K562 (cell line): ENCODE results near the gene RAB5B. TPM values are rescaled to one million over a fixed set of nuclear protein-coding genes. Genes with fewer than 3 reads are reported as not detected.

Experiments used
- ARHGAP35 ChIP-seq: fragments of 450-650 bp; IDR thresholded peaks from 2 replicates; pipeline ENCODE4 v1.6.1; 2018; ENCODE audit not compliant: partially characterized antibody
- BRCA1 ChIP-seq, 2 experiments: fragments of 450-650 bp in 1 of 2; sonication (generic) in 1 of 2; formaldehyde crosslinking in 1 of 2; IDR thresholded peaks; 2 replicates each; pipeline versions ENCODE4 v1.5.0 to v1.6.1; 2017 to 2020; ENCODE audit warnings: mild to moderate bottlenecking in 1 of 2, missing genetic modification reagents in 1 of 2
- CSDE1 ChIP-seq, 2 experiments: fragments of 450-650 bp; IDR thresholded peaks; 2 replicates each; pipeline ENCODE4 v1.6.1; 2016; ENCODE audit warnings: mild to moderate bottlenecking in 1 of 2
- DNMT1 ChIP-seq: fragments of 450-650 bp; IDR thresholded peaks from 2 replicates; pipeline ENCODE4 v1.6.1; 2016; ENCODE audit warnings: antibody characterized with exemption, mild to moderate bottlenecking
- FOXA1 ChIP-seq: fragments of 450-650 bp; IDR thresholded peaks from 2 replicates; pipeline ENCODE4 v1.6.1; 2016; ENCODE audit warnings: mild to moderate bottlenecking, borderline replicate concordance
- HDAC1 ChIP-seq, 2 experiments: fragments of 450-650 bp; IDR thresholded peaks; 2 replicates each; pipeline ENCODE4 v1.6.1; 2016 to 2017; ENCODE audit warnings: inconsistent platforms in 1 of 2, mild to moderate bottlenecking in 1 of 2, moderate library complexity in 1 of 2
- NCOA4 ChIP-seq: fragments of 450-650 bp; IDR thresholded peaks from 2 replicates; pipeline ENCODE4 v1.6.1; 2018; ENCODE audit warnings: mild to moderate bottlenecking; ENCODE audit not compliant: partially characterized antibody
- NCOR1 ChIP-seq: fragments of 450-650 bp; IDR thresholded peaks from 2 replicates; pipeline ENCODE4 v1.6.1; 2016; ENCODE audit warnings: mild to moderate bottlenecking, moderate library complexity
- PBX2 ChIP-seq, 2 experiments: IDR thresholded peaks in 1 of 2; conservative IDR thresholded peaks in 1 of 2; 2 replicates each; pipeline ENCODE4 v1.6.1; 2016; ENCODE audit warnings: low read depth in 2 of 2, mild to moderate bottlenecking in 1 of 2, missing compliant biosample characterization in 1 of 2, missing genetic modification characterization in 1 of 2, moderate library complexity in 1 of 2
- PML ChIP-seq: IDR thresholded peaks from 2 replicates; pipeline ENCODE4 v1.6.1; 2012; ENCODE audit warnings: low read length, inconsistent platforms
- PPARD ChIP-seq: fragments of 250-450 bp; sonication (Bioruptor Pico); IDR thresholded peaks from 2 replicates; pipeline ENCODE4 v1.8.0; 2022; ENCODE audit warnings: inconsistent platforms, mild to moderate bottlenecking, moderate library complexity
- PRDM10 ChIP-seq: fragments of 450-650 bp; IDR thresholded peaks from 2 replicates; pipeline ENCODE4 v1.6.1; 2018; ENCODE audit not compliant: partially characterized antibody
- SMARCA5 ChIP-seq: fragments of 450-650 bp; IDR thresholded peaks from 2 replicates; pipeline ENCODE4 v1.6.1; 2016
- TAF7 ChIP-seq: fragments of 450-650 bp; IDR thresholded peaks from 2 replicates; pipeline ENCODE4 v1.6.1; 2016; ENCODE audit warnings: missing genetic modification characterization, missing compliant biosample characterization
- YY1 ChIP-seq, 3 experiments: IDR thresholded peaks; 2 replicates each; pipeline ENCODE4 v1.6.1; 2011; ENCODE audit warnings: low read length in 2 of 3, mild to moderate bottlenecking in 2 of 3, moderate library complexity in 2 of 3, borderline replicate concordance in 1 of 3, control low read depth in 1 of 3, low read depth in 1 of 3; ENCODE audit not compliant: insufficient read depth in 3 of 3, insufficient replicate concordance in 2 of 3, control insufficient read depth in 1 of 3, insufficient read length in 1 of 3; ENCODE audit errors: extremely low read depth in 1 of 3
- ZNF324 ChIP-seq: fragments of 250-450 bp; sonication (Bioruptor Pico); IDR thresholded peaks from 2 replicates; pipeline ENCODE4 v1.4.0; 2020; ENCODE audit warnings: mild to moderate bottlenecking
- polyA plus RNA-seq, 8 experiments: library from polyadenylated mRNA; depleted of rRNA in 4 of 8; stranded (reverse) in 5 of 8; unstranded in 3 of 8; fragments of >200 nt; fragmentation: Nextera tagmentation in 2 of 8; fragmentation: Illumina TruSeq in 1 of 8; extraction: Ambion mirVana in 2 of 8; extraction: Trizol in 1 of 8; gene quantifications; 2 replicates each; pipeline versions ENCODE4 v1.2.1 to v1.2.3, GENCODE V29; 2011 to 2014; ENCODE audit warnings: inconsistent platforms in 1 of 8, missing spikeins in 1 of 8
- total RNA-seq, 7 experiments: library from RNA; depleted of rRNA in 6 of 7; stranded (reverse); fragments of >200 nt in 6 of 7; fragmentation: Illumina TruSeq in 2 of 7; extraction: Trizol in 2 of 7; gene quantifications; 2 replicates each; pipeline versions ENCODE4 v1.2.1 to v1.2.3, GENCODE V29; 2011 to 2021; ENCODE audit warnings: low replicate concordance in 1 of 7

The RAB5B gene
- total and polyA plus RNA-seq, 9 of the 15 experiments (the other 6 are each of a cell fraction or from before 2014, with no cell fraction given), result 6.8 to 73.8 (median 25.2) TPM

- peak; percentile 86 for TF ChIP-seq PRDM10
- TF ChIP-seq ZNF324 (CRISPR knock-in tag), result no peak
- no peak for TF ChIP-seq DNMT1
- TF ChIP-seq YY1 (IDR thresholded peaks at IDR 0.05; ENCODE audit: borderline replicate concordance in 1 of 3, control insufficient read depth in 1 of 3, extremely low read depth in 1 of 3, insufficient read depth in 3 of 3, insufficient read length in 1 of 3, insufficient replicate concordance in 2 of 3, low read depth in 1 of 3, low read length in 2 of 3), result peak; percentile 83 to 96 (median 96)
- peak; percentile 83; the same call in 1 of the 2 replicates for TF ChIP-seq SMARCA5
- peak; percentile 51 for TF ChIP-seq NCOA4
- TF ChIP-seq FOXA1, result no peak
- TF ChIP-seq PML, result 0 out of 2 replicates have a peak, but pooled peaks have one; percentile 11
- no peak for TF ChIP-seq PBX2 (CRISPR knock-in tag; IDR thresholded peaks at IDR 0.05; ENCODE audit: low read depth)
- no peak for TF ChIP-seq PBX2 (tag; conservative IDR thresholded peaks at IDR 0.05; ENCODE audit: low read depth)
- TF ChIP-seq HDAC1 (IDR thresholded peaks at IDR 0.05), result peak; percentile 65 to 76; a peak in 1 of 4 replicates
- no peak for TF ChIP-seq ARHGAP35
- no peak for TF ChIP-seq PPARD (CRISPR knock-in tag)
- TF ChIP-seq BRCA1 (IDR thresholded peaks at IDR 0.05), result no peak
- TF ChIP-seq BRCA1 (CRISPR knock-in tag; IDR thresholded peaks at IDR 0.05), result no peak
- TF ChIP-seq NCOR1, result peak; percentile 55; the same call in 1 of the 2 replicates
- TF ChIP-seq CSDE1 (IDR thresholded peaks at IDR 0.05), result no peak
- 0 out of 2 replicates have a peak, but pooled peaks have one; percentile 22 for TF ChIP-seq TAF7 (tag)
These were observed 46.9 kb upstream of the RAB5B start (continued) for GRCh38 chr12:55926738-55927587.
